Esophagus muscularis mucosa (tissue), 3 donors: ENCODE data around the gene TUBA4B.

Experiments used
- CTCF ChIP-seq, 3 experiments: fragments of 200-600 bp in 2 of 3; fragments of 450-650 bp in 1 of 3; sonication (generic) in 2 of 3; IDR thresholded peaks; one replicate each; pipeline ENCODE4 v1.5.1; 2017 to 2019; ENCODE audit warnings: antibody characterized with exemption in 3 of 3, mild to moderate bottlenecking in 2 of 3, moderate library complexity in 1 of 3
- POLR2A ChIP-seq: fragments of 450-650 bp; IDR thresholded peaks from one replicate; pipeline ENCODE4 v1.6.1; 2017; ENCODE audit warnings: antibody characterized with exemption, moderate library complexity, mild to moderate bottlenecking, low read depth

- TF ChIP-seq CTCF (IDR thresholded peaks at IDR 0.05) (no peak), POLR2A (no peak)
These were observed 20.9 kb downstream of the TUBA4B start for GRCh38 chr2:219273937-219274336.
